Upper lobe of left lung (tissue), 4 donors: Measurements from ENCODE around the gene RASD2.

Source experiments
- EP300 ChIP-seq, 4 donors: sonication (generic); formaldehyde crosslinking; IDR thresholded peaks; one replicate each; pipeline ENCODE4 v1.5.1; 2017; ENCODE audit warnings: antibody characterized with exemption in 4 of 4, control low read depth in 2 of 4
- POLR2A ChIP-seq, 4 donors: fragments of 450-650 bp; IDR thresholded peaks; one replicate each; pipeline ENCODE4 v1.5.1; 2016 to 2017; ENCODE audit warnings: antibody characterized with exemption in 4 of 4, mild to moderate bottlenecking in 2 of 4
- POLR2AphosphoS5 ChIP-seq, 2 donors: sonication (generic); formaldehyde crosslinking; IDR thresholded peaks; one replicate each; pipeline ENCODE4 v1.5.1; 2017; ENCODE audit warnings: antibody characterized with exemption in 2 of 2
- TF ChIP-seq, protein P1 (sequence below), 6 experiments: fragments of 450-650 bp in 4 of 6; fragments of 200-600 bp in 2 of 6; sonication (generic) in 2 of 6; IDR thresholded peaks; one replicate each; pipeline ENCODE4 v1.5.1; 2016 to 2019; ENCODE audit warnings: antibody characterized with exemption in 6 of 6

DNA sequence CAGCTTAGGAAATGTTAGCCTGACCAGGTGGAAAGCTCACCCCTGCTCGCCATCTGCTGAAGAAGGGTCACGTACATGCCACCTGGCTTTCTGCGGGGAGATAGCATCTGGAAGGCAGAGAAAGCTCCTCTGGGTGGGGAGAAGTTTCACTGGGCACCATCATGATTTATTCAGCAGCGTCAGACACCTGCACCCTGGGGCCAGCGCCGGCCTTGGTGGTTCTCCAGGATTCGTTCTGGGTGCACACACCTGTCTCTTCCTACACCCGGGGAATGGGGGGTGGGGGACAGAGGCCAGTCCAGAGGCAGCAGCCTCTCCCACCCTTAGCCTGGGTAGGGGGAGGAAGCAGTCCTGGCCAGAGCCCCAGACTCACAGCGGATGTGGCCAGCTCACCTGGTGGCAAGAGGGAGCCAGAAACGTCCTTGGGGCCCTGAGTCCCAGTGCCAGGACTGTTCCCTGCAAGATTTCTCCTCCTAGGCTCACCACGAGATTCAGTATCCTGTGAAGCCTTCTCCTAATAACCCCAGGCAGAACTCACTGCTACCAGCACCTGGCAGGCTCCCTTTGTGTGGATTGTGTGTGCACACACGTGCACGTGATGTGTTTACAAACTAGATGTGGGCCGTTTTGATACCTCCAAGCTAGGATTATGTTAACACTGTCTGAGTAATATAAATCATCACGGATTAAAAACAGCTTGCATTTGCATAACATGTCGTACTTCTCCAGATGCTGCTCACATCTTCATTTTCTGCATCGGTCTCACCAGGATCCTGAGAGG lies 17.3 kb upstream of the RASD2 start:
- TF ChIP-seq POLR2A (IDR thresholded peaks at IDR 0.05): no peak
- TF ChIP-seq, protein P1, sequence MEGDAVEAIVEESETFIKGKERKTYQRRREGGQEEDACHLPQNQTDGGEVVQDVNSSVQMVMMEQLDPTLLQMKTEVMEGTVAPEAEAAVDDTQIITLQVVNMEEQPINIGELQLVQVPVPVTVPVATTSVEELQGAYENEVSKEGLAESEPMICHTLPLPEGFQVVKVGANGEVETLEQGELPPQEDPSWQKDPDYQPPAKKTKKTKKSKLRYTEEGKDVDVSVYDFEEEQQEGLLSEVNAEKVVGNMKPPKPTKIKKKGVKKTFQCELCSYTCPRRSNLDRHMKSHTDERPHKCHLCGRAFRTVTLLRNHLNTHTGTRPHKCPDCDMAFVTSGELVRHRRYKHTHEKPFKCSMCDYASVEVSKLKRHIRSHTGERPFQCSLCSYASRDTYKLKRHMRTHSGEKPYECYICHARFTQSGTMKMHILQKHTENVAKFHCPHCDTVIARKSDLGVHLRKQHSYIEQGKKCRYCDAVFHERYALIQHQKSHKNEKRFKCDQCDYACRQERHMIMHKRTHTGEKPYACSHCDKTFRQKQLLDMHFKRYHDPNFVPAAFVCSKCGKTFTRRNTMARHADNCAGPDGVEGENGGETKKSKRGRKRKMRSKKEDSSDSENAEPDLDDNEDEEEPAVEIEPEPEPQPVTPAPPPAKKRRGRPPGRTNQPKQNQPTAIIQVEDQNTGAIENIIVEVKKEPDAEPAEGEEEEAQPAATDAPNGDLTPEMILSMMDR (IDR thresholded peaks at IDR 0.05): no peak
- no peak for TF ChIP-seq POLR2AphosphoS5 (IDR thresholded peaks at IDR 0.05)
- no peak for TF ChIP-seq EP300 (IDR thresholded peaks at IDR 0.05)
